Activated CD8-positive, alpha-beta memory T cell treated with anti-CD3 and anti-CD28 coated beads, Interleukin-2, amount 50 U/mL, for 24 hours (primary cell): ENCODE results near the gene GRM4.

ENCODE experiments used
- DNase-seq: peaks from one replicate; pipeline ENCODE4 v3.0.0-alpha.2; 2020; ENCODE audit errors: extremely low read depth

GRM4 gene

GRCh38 chr6:34142061-34142998 lies 3.6 kb downstream of the GRM4 start:
- DNase-seq = no peak

GRCh38 chr6:34140075-34140474 lies 5.8 kb downstream of the GRM4 start:
- DNase-seq = no peak

DNA sequence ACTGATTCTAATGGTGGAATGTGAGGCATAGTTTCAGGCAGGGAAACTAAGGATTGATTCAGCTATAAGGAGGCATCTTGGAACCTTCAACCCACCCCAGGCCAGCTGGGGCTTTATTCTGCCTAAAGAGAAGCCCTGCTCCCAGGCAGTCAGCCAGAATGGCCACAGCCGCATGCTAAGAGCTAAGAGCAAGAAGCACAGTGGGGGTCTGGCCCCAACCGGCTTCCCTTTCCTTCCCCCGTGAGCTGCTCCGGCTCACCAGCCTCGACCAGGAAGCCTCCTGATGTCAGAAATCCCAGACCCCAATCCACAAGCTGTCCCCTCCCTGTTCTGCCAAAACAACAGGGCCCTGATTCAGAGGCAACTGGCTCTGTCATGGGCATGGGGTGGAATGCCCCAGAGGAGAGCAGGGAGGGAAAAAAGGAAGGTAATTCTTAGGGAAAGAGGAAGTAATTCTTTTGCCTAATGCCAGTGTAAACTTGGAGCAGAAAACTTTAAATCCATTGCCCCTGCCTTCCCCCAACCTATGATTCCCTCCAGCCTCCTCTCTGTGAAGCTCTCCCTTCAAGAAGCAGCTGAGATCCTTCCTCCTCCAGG lies 6.9 kb downstream of the GRM4 start:
- no peak for DNase-seq

DNA sequence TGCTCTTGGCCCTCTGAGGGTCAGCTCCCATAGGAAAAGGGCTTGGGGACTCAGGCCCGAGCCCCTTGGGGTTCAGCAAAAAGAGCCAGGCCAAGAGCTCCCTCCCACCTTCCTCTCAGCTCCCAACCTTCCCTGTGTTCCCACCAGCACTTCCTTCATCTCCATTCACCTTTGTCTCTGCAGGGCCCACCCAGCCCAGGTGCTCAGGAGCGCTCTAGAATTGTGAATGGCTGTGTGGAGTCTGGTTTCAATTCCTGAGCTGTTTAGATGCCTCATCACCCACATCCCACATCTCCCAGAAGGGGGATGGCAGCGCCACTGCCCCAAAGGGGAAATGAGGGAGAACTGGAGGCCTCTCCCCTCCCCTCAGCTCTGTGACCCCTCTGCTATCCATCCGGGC lies 7.7 kb downstream of the GRM4 start:
- DNase-seq = no peak

DNA sequence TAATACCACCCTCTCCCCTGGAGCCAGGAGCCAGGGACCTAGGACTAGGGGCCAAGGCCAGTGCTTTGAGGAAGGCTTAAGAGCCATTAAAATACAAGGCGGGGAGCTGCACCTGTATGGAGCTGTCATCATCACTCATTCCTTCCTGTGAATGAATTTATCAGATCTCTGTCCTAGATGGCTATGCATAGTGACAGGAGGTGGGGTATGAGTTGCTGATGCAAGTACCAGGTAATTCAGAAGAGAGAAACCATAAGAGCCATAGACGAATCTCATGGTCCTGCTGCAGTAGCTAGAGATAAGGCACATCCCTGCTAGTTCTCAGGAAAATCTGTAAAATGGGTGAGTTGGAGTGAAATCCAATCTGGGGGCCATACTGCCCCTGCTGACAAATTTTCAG lies 10.3 kb downstream of the GRM4 start:
- DNase-seq = no peak

GRCh38 chr6:34132486-34133185 lies 13.3 kb downstream of the GRM4 start:
- DNase-seq = no peak

- no peak for DNase-seq
Observed at GRCh38 chr6:34131326-34132290, 14.3 kb downstream of the GRM4 start.

DNA sequence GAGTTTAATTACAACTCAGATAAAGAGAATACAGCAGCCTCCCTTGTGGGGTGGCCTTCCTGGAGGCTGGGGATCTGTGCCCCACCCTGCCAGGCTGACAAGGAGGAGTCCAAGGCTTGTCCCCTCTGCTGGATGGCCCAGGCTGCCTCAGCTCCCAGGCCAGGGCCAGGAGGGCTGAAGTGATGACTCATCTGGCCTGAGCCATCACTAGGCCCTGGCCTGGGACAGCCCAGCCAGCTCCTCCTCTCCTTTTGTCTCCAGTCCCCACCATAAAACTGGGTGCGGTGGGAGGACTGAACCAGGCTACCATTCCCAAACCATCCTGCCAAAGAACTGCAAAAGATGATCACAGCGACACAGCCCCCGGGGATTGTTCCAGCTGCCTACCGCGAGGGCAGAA lies 15.0 kb downstream of the GRM4 start:
- no peak for DNase-seq

DNA sequence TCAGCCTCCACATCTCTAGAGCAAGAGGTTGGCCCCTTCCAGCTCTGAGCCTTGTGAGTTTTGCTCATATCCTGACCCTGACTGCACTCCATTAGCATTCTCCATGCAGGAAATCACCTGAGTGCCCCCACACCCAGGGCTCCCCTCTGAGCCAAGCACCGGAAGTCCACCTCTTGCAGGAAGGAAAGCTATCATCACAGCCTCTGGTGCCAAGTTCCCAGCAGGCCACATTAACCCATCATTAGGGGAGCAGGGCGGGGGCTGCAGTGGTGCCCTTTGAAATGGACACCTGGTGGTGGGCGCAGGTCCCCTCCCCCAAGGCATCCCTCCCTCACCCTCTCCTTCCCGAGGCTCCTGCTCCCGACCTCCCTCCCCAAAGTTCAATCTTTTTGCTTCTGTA lies 16.1 kb downstream of the GRM4 start:
- no peak for DNase-seq

DNA sequence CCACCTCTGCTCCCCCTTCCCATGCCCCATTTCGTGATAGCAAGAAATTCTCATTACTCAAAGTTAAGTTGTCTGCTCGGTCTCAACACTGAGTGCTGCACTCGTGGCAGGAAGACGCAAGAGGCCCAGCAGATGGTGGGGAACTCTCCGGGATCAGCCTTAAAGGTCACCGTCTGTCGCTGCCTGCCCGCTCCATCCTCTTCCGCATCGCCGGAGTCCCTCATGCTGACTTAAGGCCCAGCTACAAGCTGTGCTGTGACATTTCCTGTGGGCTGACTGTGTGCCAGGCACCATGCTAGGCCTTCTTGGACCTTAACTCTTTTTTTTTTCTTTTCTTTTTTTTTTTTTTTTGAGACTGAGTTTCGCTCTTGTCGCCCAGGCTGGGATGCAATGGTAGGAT lies 17.8 kb downstream of the GRM4 start:
- no peak for DNase-seq

DNA sequence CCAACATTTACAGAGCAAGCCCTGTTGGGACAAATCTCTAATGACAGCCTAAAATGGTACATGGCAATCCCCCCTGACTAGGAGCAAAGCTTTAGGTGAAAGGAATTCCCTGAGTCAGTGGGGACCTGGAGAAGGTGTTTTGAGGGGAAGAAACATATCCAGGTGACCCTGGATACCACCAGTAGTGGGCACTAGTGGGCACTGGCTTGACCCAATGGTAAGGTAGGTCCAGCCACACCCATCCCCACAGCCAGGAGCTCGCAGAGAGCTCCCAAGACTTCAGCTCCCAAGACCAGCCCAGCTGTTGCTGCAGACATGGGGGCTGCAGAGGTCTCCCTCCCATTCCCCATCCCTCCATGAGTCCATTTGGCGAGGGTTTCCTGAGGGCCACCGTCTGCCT lies 19.5 kb downstream of the GRM4 start:
- DNase-seq = no peak

- DNase-seq = no peak
Observed at GRCh38 chr6:34125939-34126338, 19.9 kb downstream of the GRM4 start.

DNA sequence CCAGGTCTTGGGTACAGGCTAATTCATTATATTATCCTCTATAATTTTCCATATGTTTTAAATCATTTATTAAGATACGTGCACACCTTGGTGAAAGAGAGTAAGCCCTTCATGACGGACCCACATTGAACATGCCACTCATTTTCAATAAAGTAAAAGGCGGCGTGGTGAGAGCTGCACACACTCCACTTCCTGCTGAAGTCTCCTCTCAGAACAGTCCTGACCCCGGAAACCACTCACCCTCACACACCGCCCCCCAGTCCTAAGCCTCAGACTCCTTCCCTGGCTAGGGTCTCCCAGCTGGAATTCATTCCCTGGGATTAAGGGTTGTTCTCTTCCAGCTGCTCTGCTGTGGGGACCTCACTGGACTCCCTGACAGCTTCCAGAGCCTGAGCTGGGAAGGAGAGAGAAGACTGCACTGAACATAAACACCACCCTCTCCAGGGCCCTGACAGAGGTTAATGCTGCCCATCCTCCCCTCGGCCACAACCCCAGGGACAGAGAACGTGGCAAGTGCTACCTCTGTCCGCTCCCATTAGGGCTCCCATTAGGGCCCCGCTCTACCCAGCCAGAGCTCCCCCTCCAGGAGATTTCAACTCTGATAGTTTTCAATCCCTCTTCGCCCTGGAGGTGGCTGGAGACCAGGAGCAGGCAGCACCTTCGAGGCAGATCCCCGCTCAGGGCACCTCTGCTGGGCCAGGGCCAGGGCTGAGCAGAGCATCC lies 24.8 kb downstream of the GRM4 start:
- DNase-seq = no peak

GRCh38 chr6:34115915-34116314 lies 30.0 kb downstream of the GRM4 start:
- DNase-seq = no peak

GRCh38 chr6:34115403-34115795 lies 30.5 kb downstream of the GRM4 start:
- DNase-seq = no peak

DNA sequence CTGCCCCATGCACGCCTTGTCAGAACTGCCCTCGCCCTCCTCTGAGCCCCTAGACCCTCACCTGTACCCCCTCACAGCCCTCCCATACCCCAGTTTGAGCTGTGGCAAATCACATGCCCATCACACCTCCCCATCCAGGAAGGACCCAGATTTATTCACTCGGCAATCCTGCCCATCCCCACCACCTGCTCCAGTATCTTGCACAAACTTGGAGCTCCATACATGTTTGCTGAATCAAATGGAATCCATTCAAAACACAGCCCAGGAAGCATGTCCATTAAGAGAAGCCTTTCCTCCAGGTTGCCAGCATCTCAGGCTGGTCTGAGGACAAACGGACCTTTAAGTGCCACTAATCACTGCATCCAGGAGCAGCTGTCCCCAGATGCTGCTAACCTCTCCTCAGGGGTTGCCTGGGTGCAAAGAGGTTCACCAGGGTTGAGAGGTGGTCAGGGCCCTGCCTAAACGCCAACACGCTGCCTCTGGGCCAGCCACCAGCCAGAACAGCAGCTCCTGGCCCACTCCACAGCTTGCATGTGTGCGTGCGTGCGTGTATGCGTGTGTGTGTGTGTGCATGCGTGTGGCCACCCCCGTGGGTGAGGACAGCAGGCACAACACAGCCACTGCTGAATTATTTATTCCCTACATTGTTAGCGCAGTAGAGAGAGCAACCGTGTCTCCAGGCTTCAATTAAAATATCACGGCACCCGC lies 31.0 kb downstream of the GRM4 start:
- DNase-seq = no peak

GRCh38 chr6:34113532-34113931 lies 32.4 kb downstream of the GRM4 start:
- DNase-seq = no peak

DNA sequence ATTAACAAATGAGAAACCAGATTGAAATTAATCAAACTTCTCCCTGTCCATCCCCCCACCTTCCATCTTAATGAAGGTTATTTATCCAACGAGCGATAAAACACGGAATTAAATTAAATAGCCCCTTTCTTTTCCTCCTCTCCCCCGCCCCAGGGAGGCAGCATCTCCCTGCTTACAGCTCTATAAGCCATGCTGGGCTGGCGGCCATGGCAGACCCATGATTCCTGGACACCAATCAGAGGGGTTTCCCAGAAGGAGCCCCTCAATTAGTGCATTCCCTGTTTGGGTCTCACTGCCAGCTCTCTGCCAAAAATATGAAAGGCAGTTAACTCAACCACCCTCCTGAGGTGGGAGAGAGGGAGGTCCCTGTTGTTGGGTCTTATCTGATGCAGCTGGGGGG lies 33.8 kb downstream of the GRM4 start:
- DNase-seq = no peak

DNA sequence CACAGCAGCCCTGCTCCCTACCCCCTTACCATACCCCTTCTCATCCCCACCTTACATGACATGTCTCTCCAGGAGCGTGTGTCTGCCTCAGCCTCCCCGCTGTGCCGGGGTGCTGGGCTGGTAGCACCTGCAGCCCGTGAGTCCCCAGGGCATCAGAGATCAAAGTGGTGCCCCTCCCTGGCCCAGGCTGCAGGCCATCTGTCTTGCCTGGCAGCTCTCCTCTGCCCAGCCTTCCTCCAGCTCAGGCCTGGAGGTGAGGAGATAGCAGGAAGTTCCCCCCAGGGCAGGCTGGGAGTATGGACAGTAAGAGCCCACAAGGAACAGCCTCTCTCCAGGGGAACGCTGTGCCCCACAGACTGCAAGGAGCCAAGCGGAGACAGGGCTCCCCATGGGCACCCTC lies 35.3 kb downstream of the GRM4 start:
- DNase-seq = no peak

DNA sequence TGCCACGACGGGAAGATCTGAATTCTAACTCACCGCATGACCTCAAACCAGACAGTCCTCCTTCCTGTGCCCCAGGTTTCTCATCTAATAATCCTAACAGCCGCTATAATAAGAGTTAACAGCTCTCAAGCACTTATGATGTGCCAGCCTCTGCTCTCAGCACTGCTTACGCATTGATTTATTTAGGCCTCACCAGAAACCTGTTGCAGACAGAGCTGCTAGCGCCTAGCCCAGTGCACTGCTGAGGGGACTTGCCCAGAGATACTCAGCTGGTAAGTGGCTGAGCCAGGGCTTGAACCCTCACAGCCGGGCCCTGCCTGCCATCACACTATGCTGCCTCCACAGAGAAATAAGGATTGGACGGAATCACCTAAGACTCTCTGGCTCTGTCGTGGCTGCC lies 37.7 kb downstream of the GRM4 start:
- DNase-seq = no peak
